SK-N-SH (cell line): Measurements from ENCODE around the gene BOD1. TPM values are rescaled to one million over a fixed set of nuclear protein-coding genes. Genes with fewer than 3 reads are reported as not detected.

Source experiments
- CTCF ChIA-PET: fragments of 300-600, 350-600 bp; formaldehyde crosslinking; extraction: SDS; loops from one replicate; lab custom pipeline; 2021; lab: Yijun Ruan, JAX
- POLR2A ChIA-PET: fragments of 350-600 bp; sonication (Branson Sonifier 250); formaldehyde crosslinking; extraction: SDS; loops from one replicate; lab custom pipeline; 2020; ENCODE audit warnings: antibody characterized with exemption, inconsistent platforms; lab: Yijun Ruan, JAX
- DNase-seq: peaks from one replicate; pipeline ENCODE4 v3.0.0; 2012
- H2AFZ ChIP-seq: fragments of 200-600 bp; sonication (generic); 2 replicates; pipeline ENCODE4 v1.8.1; 2016; ENCODE audit warnings: antibody characterized with exemption, mild to moderate bottlenecking, low read depth
- H3F3A ChIP-seq: fragments of 200-600 bp; sonication (generic); replicated peaks from 2 replicates; pipeline ENCODE3; 2016; ENCODE audit warnings: antibody characterized with exemption, mild to moderate bottlenecking; ENCODE audit not compliant: insufficient read depth
- H3K27ac ChIP-seq, 2 experiments: fragments of 200-500 bp in 1 of 2; fragments of 200-600 bp in 1 of 2; sonication (Bioruptor generic) in 1 of 2; sonication (generic), shearing (Covaris generic) in 1 of 2; 2 replicates each; pipeline versions ENCODE4 v1.5.1 to v1.6.1; 2014 to 2016; ENCODE audit warnings: low read depth in 2 of 2, inconsistent platforms in 1 of 2, low read length in 1 of 2, mild to moderate bottlenecking in 1 of 2, mixed read lengths in 1 of 2
- H3K27me3 ChIP-seq: fragments of 200-600 bp; sonication (generic), shearing (Covaris generic); 2 replicates; pipeline ENCODE4 v1.6.1; 2016; ENCODE audit warnings: mixed run types; ENCODE audit not compliant: insufficient read depth
- H3K36me3 ChIP-seq, 2 experiments: fragments of 200-500 bp in 1 of 2; fragments of 200-600 bp in 1 of 2; sonication (Bioruptor generic) in 1 of 2; sonication (generic) in 1 of 2; replicated peaks in 1 of 2; 2 replicates each; pipeline versions ENCODE3 to v1.5.1; 2014 to 2016; ENCODE audit warnings: low read length in 1 of 2, mild to moderate bottlenecking in 1 of 2; ENCODE audit not compliant: insufficient read depth in 2 of 2, control insufficient read depth in 1 of 2
- H3K4me1 ChIP-seq, 2 experiments: fragments of 200-500 bp in 1 of 2; fragments of 200-600 bp in 1 of 2; sonication (Bioruptor generic) in 1 of 2; sonication (generic), shearing (Covaris generic) in 1 of 2; 2 replicates each; pipeline versions ENCODE4 v1.5.1 to v1.6.1; 2014 to 2016; ENCODE audit warnings: low read depth in 1 of 2, low read length in 1 of 2, mixed run types in 1 of 2; ENCODE audit not compliant: insufficient read depth in 2 of 2, control insufficient read depth in 1 of 2
- H3K4me2 ChIP-seq: fragments of 200-600 bp; sonication (generic), shearing (Covaris generic); 2 replicates; pipeline ENCODE4 v1.6.1; 2017; ENCODE audit warnings: mixed run types
- H3K4me3 ChIP-seq, 2 experiments: fragments of 200-500 bp in 1 of 2; fragments of 200-600 bp in 1 of 2; sonication (Bioruptor generic) in 1 of 2; sonication (generic), shearing (Covaris generic) in 1 of 2; 2 replicates each; pipeline versions ENCODE4 v1.5.1 to v1.8.1; 2014 to 2016; ENCODE audit warnings: low read depth in 2 of 2, inconsistent platforms in 1 of 2, low read length in 1 of 2, mild to moderate bottlenecking in 1 of 2, mixed read lengths in 1 of 2, moderate library complexity in 1 of 2
- H3K79me2 ChIP-seq: fragments of 200-600 bp; sonication (generic); 2 replicates; pipeline ENCODE4 v1.8.1; 2017; ENCODE audit warnings: mild to moderate bottlenecking; ENCODE audit not compliant: insufficient read depth
- H3K9ac ChIP-seq: fragments of 200-600 bp; sonication (generic); 2 replicates; pipeline ENCODE4 v1.6.1; 2017; ENCODE audit warnings: mixed run types
- H3K9me2 ChIP-seq: fragments of 200-600 bp; sonication (generic); 2 replicates; pipeline ENCODE4 v1.6.1; 2017; ENCODE audit warnings: mixed run types
- H3K9me3 ChIP-seq: fragments of 200-600 bp; sonication (generic); 2 replicates; pipeline ENCODE4 v1.6.1; 2017; ENCODE audit warnings: mixed run types, mild to moderate bottlenecking, moderate library complexity
- H4K20me1 ChIP-seq: fragments of 200-600 bp; sonication (generic); 2 replicates; pipeline ENCODE4 v1.6.1; 2017; ENCODE audit warnings: mild to moderate bottlenecking, mixed run types; ENCODE audit not compliant: insufficient read depth
- CTCF ChIP-seq: fragments of 200-600 bp; sonication (generic); IDR thresholded peaks from 2 replicates; pipeline ENCODE4 v1.6.1; 2017; ENCODE audit warnings: antibody characterized with exemption, mild to moderate bottlenecking, moderate library complexity
- ELF1 ChIP-seq: IDR thresholded peaks from 2 replicates; pipeline ENCODE4 v1.4.0; 2012
- EP300 ChIP-seq, 2 experiments: IDR thresholded peaks; 2 replicates each; pipeline versions ENCODE4 v1.4.0 to v1.6.1; 2012; ENCODE audit warnings: borderline replicate concordance in 1 of 2, low read depth in 1 of 2, low read length in 1 of 2
- FOSL2 ChIP-seq: IDR thresholded peaks from 2 replicates; pipeline ENCODE4 v1.4.0; 2012; ENCODE audit warnings: low read depth, mild to moderate bottlenecking, moderate library complexity, borderline replicate concordance
- FOXJ3 ChIP-seq: sonication (generic); formaldehyde crosslinking; IDR thresholded peaks from 2 replicates; pipeline ENCODE4 v1.5.1; 2020; ENCODE audit warnings: mild to moderate bottlenecking, missing genetic modification reagents
- FOXM1 ChIP-seq: IDR thresholded peaks from 2 replicates; pipeline ENCODE4 v1.4.0; 2012; ENCODE audit warnings: low read depth, mild to moderate bottlenecking
- MAX ChIP-seq: IDR thresholded peaks from 2 replicates; pipeline ENCODE4 v1.4.0; 2012; ENCODE audit warnings: low read depth
- NFIC ChIP-seq: IDR thresholded peaks from 2 replicates; pipeline ENCODE4 v1.4.0; 2012; ENCODE audit warnings: borderline replicate concordance
- POLR2AphosphoS5 ChIP-seq: IDR thresholded peaks from 2 replicates; pipeline ENCODE4 v1.6.1; 2012; ENCODE audit warnings: low read depth, low read length
- RAD21 ChIP-seq: IDR thresholded peaks from 2 replicates; pipeline ENCODE4 v1.6.1; 2012; ENCODE audit warnings: mild to moderate bottlenecking, low read length
- RCOR1 ChIP-seq: fragments of 150-350 bp; IDR thresholded peaks from 2 replicates; pipeline ENCODE4 v1.6.1; 2017; ENCODE audit warnings: antibody characterized with exemption, low read length
- SIN3A ChIP-seq: IDR thresholded peaks from 2 replicates; pipeline ENCODE4 v1.6.1; 2012; ENCODE audit warnings: low read depth, mild to moderate bottlenecking, low read length, moderate library complexity, borderline replicate concordance
- WGBS: methylation state at CpG from one replicate; pipeline ENCODE4 v1.1.6; 2017; ENCODE audit warnings: low lambda C conversion rate; 5-methylcytosine and 5-hydroxymethylcytosine counted together
- polyA plus RNA-seq, 3 experiments: library from polyadenylated mRNA; depleted of rRNA; stranded (reverse); fragments of >200 nt; gene quantifications; 2 replicates each; pipeline ENCODE4 v1.2.3, GENCODE V29; 2012

Gene BOD1
- polyA plus RNA-seq, 1 of the 3 experiments (the other 2 are of a cell fraction) = 45.3 TPM

- H3K79me2 ChIP-seq = no peaks in the 10 kb centered on the region
- H3F3A ChIP-seq = no peaks in the 10 kb centered on the region
- H3K36me3 ChIP-seq = no peaks in the 10 kb centered on the region
- no peak overlapping the region for H2AFZ ChIP-seq
- H4K20me1 ChIP-seq = no peaks in the 10 kb centered on the region
- WGBS = 35% methylated on average over 6 of the region's 6 CpGs
- TF ChIP-seq FOSL2 (no peak), NFIC (no peak), FOXJ3 (CRISPR knock-in tag) (no peak), RCOR1 (peak; percentile 9; the same call in 1 of the 2 replicates)
- H3K4me1 ChIP-seq = peaks cover 0 to 10% of the 10 kb centered on the region in 2 experiments; a peak in 1 of 4 replicates
- H3K9me2 ChIP-seq = no peaks in the 10 kb centered on the region
- peak overlapping the region; percentile 63 for H3K4me2 ChIP-seq
- H3K27ac ChIP-seq = no peak overlapping the region
- peak overlapping the region in 1 of 2 experiments; percentile 15; a peak in 2 of 4 replicates for H3K4me3 ChIP-seq
- ChIA-PET POLR2A (interaction anchor here (1.1 to 1.3 kb wide), 2 partner anchors 90 to 333 kb away, joined by 3 to 4 read pairs; no protein-coding TSS in a partner anchor), CTCF (interaction anchor here (0.8 to 3.3 kb wide), 5 partner anchors 12 to 681 kb away, joined by 3 to 18 read pairs (median 4); no protein-coding TSS in a partner anchor)
- DNase-seq = peak; percentile 30
- no peak overlapping the region for H3K9ac ChIP-seq
- H3K9me3 ChIP-seq = no peaks in the 10 kb centered on the region
- H3K27me3 ChIP-seq = no peaks in the 10 kb centered on the region
These were observed 14.4 kb upstream of the BOD1 start for GRCh38 chr5:173630724-173631365.

DNA sequence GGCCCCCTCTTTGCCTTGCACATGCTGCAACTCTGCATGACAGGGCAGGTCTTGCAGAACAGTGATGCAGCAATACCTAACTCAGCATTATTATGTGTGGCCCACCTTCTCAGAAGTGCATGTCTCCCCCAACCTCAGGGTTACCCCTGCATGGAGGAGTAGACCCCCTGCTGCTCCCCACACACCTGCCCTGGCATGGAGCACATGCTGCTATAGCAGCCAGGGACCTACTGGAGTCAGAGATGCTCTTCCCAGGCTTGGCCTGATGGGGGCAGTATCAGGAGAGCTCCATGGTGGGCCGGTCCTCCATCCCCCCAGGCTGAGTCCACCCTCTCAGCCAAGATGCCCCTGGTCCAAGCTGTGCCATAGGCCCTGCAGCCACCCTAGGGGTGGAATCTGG is 13.2 kb upstream of the BOD1 start:
- Histone ChIP-seq H3K36me3 (no peaks in the 10 kb centered on the region), H3K9ac (no peak overlapping the region), H3K9me3 (no peaks in the 10 kb centered on the region), H4K20me1 (no peaks in the 10 kb centered on the region), H3K4me1 (peaks cover 0 to 13% of the 10 kb centered on the region in 2 experiments; a peak in 1 of 4 replicates), H3K4me2 (no peak overlapping the region), H3K27me3 (no peaks in the 10 kb centered on the region)
- CTCF ChIA-PET = interaction anchor here (0.6 to 3.3 kb wide), 19 partner anchors 9 to 683 kb away, joined by 3 to 18 read pairs (median 4); partner anchors contain the start of gene CPEB4
- 67% methylated on average over 1 of the region's 1 CpG for WGBS
- no peak for TF ChIP-seq FOXM1
- no peak for TF ChIP-seq EP300 (IDR thresholded peaks at IDR 0.05; ENCODE audit: borderline replicate concordance in 1 of 2, low read depth in 1 of 2, low read length in 1 of 2)
- peak; percentile 45 for TF ChIP-seq CTCF
- no peak for TF ChIP-seq SIN3A
- TF ChIP-seq FOXJ3 (CRISPR knock-in tag) = no peak
- no peak for TF ChIP-seq ELF1
- TF ChIP-seq MAX = no peak
- TF ChIP-seq RAD21 = peak; percentile 38; the same call in 1 of the 2 replicates
- TF ChIP-seq POLR2AphosphoS5 = no peak
- TF ChIP-seq, all 33 proteins: peak for 2
- Histone ChIP-seq H3K27ac (no peak overlapping the region), H3F3A (no peaks in the 10 kb centered on the region), H2AFZ (no peak overlapping the region), H3K4me3 (no peak overlapping the region), H3K9me2 (no peaks in the 10 kb centered on the region), H3K79me2 (no peaks in the 10 kb centered on the region)
- DNase-seq = peak; percentile 56
- POLR2A ChIA-PET = interaction anchor here (0.6 to 1.3 kb wide), 3 partner anchors 45 to 334 kb away, joined by 3 to 4 read pairs (median 3); no protein-coding TSS in a partner anchor
